H1 (cell line): ENCODE measurements around the gene CHCHD3. TPM values are rescaled to one million over a fixed set of nuclear protein-coding genes. Genes with fewer than 3 reads are reported as not detected.

Experiments used
- CTCF ChIA-PET: fragments of 300-600 bp; sonication (Branson Sonifier 250); formaldehyde crosslinking; loops from one replicate; lab custom pipeline; 2021; ENCODE audit not compliant: partially characterized antibody; lab: Charles Lee
- POLR2A ChIA-PET: fragments of 300-600 bp; sonication (Branson Sonifier 250); formaldehyde crosslinking; loops from one replicate; lab custom pipeline; 2021; ENCODE audit warnings: inconsistent platforms; ENCODE audit not compliant: partially characterized antibody; lab: Charles Lee
- DNase-seq, 2 experiments: peaks; one replicate each; pipeline versions ENCODE4 v3.0.0 to v3.0.0-alpha.2; 2010 to 2022; ENCODE audit warnings: low spot score in 2 of 2, low read depth in 1 of 2, mixed read lengths in 1 of 2
- FAIRE-seq: peaks from 2 replicates; lab custom pipeline; 2011; peaks lifted over from hg19 to GRCh38; lab: Jason Lieb, UNC
- H2AFZ ChIP-seq: 2 replicates; pipeline ENCODE4 v1.8.1; 2012; ENCODE audit warnings: low read length, inconsistent platforms
- H2AK5ac ChIP-seq: 2 replicates; pipeline ENCODE4 v1.6.1; 2013; ENCODE audit warnings: low read depth, low read length
- H2BK120ac ChIP-seq: replicated peaks from 2 replicates; pipeline ENCODE3; 2013; ENCODE audit warnings: low read depth, low read length, inconsistent platforms
- H2BK12ac ChIP-seq: 2 replicates; pipeline ENCODE4 v1.6.1; 2013; ENCODE audit warnings: low read depth, low read length
- H2BK15ac ChIP-seq: 2 replicates; pipeline ENCODE4 v1.6.1; 2013; ENCODE audit warnings: low read length
- H2BK20ac ChIP-seq: 2 replicates; pipeline ENCODE4 v1.6.1; 2013; ENCODE audit warnings: low read length
- H2BK5ac ChIP-seq: 2 replicates; pipeline ENCODE4 v1.6.1; 2013; ENCODE audit warnings: low read depth, low read length
- H3K14ac ChIP-seq: 2 replicates; pipeline ENCODE4 v1.6.1; 2013; ENCODE audit warnings: inconsistent platforms; ENCODE audit not compliant: insufficient read length
- H3K18ac ChIP-seq: 2 replicates; pipeline ENCODE4 v1.6.1; 2013; ENCODE audit warnings: low read length; ENCODE audit errors: extremely low read depth
- H3K23ac ChIP-seq: 2 replicates; pipeline ENCODE4 v1.6.1; 2013; ENCODE audit warnings: inconsistent platforms; ENCODE audit not compliant: insufficient read length
- H3K23me2 ChIP-seq: 2 replicates; pipeline ENCODE4 v1.6.1; 2013; ENCODE audit warnings: low read depth, low read length
- H3K27ac ChIP-seq: 2 replicates; pipeline ENCODE4 v1.6.1; 2011; ENCODE audit warnings: low read depth, low read length, inconsistent platforms
- H3K27me3 ChIP-seq, 4 experiments: replicated peaks in 1 of 4; 1 replicate in 1 of 4; 2 replicates in 3 of 4; pipeline versions ENCODE4 v1.6.1 to v1.8.1; 2011 to 2013; ENCODE audit warnings: low read length in 3 of 4, mild to moderate bottlenecking in 3 of 4, inconsistent platforms in 2 of 4, mixed read lengths in 2 of 4, moderate library complexity in 1 of 4; ENCODE audit not compliant: control insufficient read depth in 3 of 4, insufficient read depth in 3 of 4; ENCODE audit errors: extremely low read depth in 1 of 4
- H3K36me3 ChIP-seq, 4 experiments: 2 replicates each; pipeline versions ENCODE4 v1.6.1 to v1.8.1; 2011 to 2013; ENCODE audit warnings: mild to moderate bottlenecking in 4 of 4, low read length in 3 of 4, moderate library complexity in 2 of 4, control low read depth in 1 of 4, inconsistent platforms in 1 of 4; ENCODE audit not compliant: insufficient read depth in 4 of 4, control insufficient read depth in 2 of 4
- H3K4ac ChIP-seq: replicated peaks from 2 replicates; pipeline ENCODE3; 2013; ENCODE audit warnings: low read length, low read depth, mixed read lengths, inconsistent platforms; ENCODE audit not compliant: insufficient read length
- H3K4me1 ChIP-seq, 4 experiments: replicated peaks in 1 of 4; 1 replicate in 1 of 4; 2 replicates in 3 of 4; pipeline versions ENCODE4 v1.6.1 to v1.8.1; 2011 to 2013; ENCODE audit warnings: low read length in 3 of 4, inconsistent platforms in 2 of 4, mixed read lengths in 1 of 4; ENCODE audit not compliant: insufficient read depth in 4 of 4, control insufficient read depth in 3 of 4
- H3K4me2 ChIP-seq, 2 experiments: 2 replicates each; pipeline versions ENCODE4 v1.6.1 to v1.8.1; 2011 to 2013; ENCODE audit warnings: low read depth in 2 of 2, low read length in 2 of 2, control low read depth in 1 of 2, inconsistent platforms in 1 of 2, mild to moderate bottlenecking in 1 of 2; ENCODE audit not compliant: insufficient read depth in 1 of 2
- H3K4me3 ChIP-seq, 4 experiments: fragments of 200-600, 300-600 bp in 1 of 4; sonication (generic), shearing (Covaris generic), sonication (Bioruptor Twin) in 1 of 4; 2 replicates each; pipeline versions ENCODE4 v1.5.1 to v1.8.1; 2011 to 2016; ENCODE audit warnings: low read length in 4 of 4, low read depth in 3 of 4, control low read depth in 2 of 4, inconsistent platforms in 2 of 4, mild to moderate bottlenecking in 2 of 4, mixed read lengths in 1 of 4, moderate library complexity in 1 of 4; ENCODE audit not compliant: insufficient read depth in 2 of 4; ENCODE audit errors: extremely low read depth in 1 of 4
- H3K56ac ChIP-seq: replicated peaks from 2 replicates; pipeline ENCODE3; 2013; ENCODE audit warnings: low read depth, mild to moderate bottlenecking, mixed read lengths, low read length, inconsistent platforms; ENCODE audit not compliant: insufficient read length
- H3K79me1 ChIP-seq: 2 replicates; pipeline ENCODE4 v1.6.1; 2013; ENCODE audit warnings: low read depth, low read length, control low read depth
- H3K79me2 ChIP-seq, 2 experiments: 2 replicates each; pipeline versions ENCODE4 v1.6.1 to v1.8.1; 2012 to 2013; ENCODE audit warnings: low read length in 2 of 2, mild to moderate bottlenecking in 2 of 2, inconsistent platforms in 1 of 2; ENCODE audit not compliant: insufficient read depth in 2 of 2, control insufficient read depth in 1 of 2
- H3K9ac ChIP-seq, 4 experiments: replicated peaks in 1 of 4; 1 replicate in 1 of 4; 2 replicates in 3 of 4; pipeline versions ENCODE4 v1.6.1 to v1.8.1; 2011 to 2013; ENCODE audit warnings: low read depth in 3 of 4, low read length in 3 of 4, control low read depth in 2 of 4, mild to moderate bottlenecking in 2 of 4, moderate library complexity in 2 of 4, inconsistent platforms in 1 of 4; ENCODE audit errors: extremely low read depth in 1 of 4
- H3K9me3 ChIP-seq, 2 experiments: 2 replicates each; pipeline versions ENCODE4 v1.6.1 to v1.8.1; 2012 to 2013; ENCODE audit warnings: mild to moderate bottlenecking in 2 of 2, moderate library complexity in 2 of 2, control low read depth in 1 of 2, inconsistent platforms in 1 of 2, low read depth in 1 of 2, low read length in 1 of 2, mixed read lengths in 1 of 2; ENCODE audit not compliant: insufficient read depth in 2 of 2
- H4K20me1 ChIP-seq, 2 experiments: replicated peaks in 1 of 2; 2 replicates each; pipeline versions ENCODE3 to v1.8.1; 2011 to 2013; ENCODE audit warnings: inconsistent platforms in 2 of 2, low read length in 2 of 2, mild to moderate bottlenecking in 1 of 2; ENCODE audit not compliant: insufficient read depth in 2 of 2, control insufficient read depth in 1 of 2
- H4K5ac ChIP-seq: 2 replicates; pipeline ENCODE4 v1.6.1; 2013; ENCODE audit warnings: low read length, low read depth, mixed read lengths, inconsistent platforms; ENCODE audit not compliant: insufficient read length
- H4K8ac ChIP-seq: 2 replicates; pipeline ENCODE4 v1.8.0; 2013; ENCODE audit warnings: mild to moderate bottlenecking, moderate library complexity, low read length, inconsistent platforms; ENCODE audit not compliant: insufficient read depth; ENCODE audit errors: extremely low read depth
- H4K91ac ChIP-seq: replicated peaks from 2 replicates; pipeline ENCODE3; 2013; ENCODE audit warnings: low read length, mixed read lengths, inconsistent platforms; ENCODE audit not compliant: insufficient read length
- BACH1 ChIP-seq: IDR thresholded peaks from 2 replicates; pipeline ENCODE4 v1.6.1; 2012; ENCODE audit warnings: low read length, improper control_type of control experiment
- CBX8 ChIP-seq: fragments of 300-800, 300-1000 bp; sonication (generic); IDR thresholded peaks from 2 replicates; pipeline ENCODE4 v1.7.1; 2016; ENCODE audit warnings: low read depth, low read length, borderline replicate concordance
- CHD2 ChIP-seq: IDR thresholded peaks from 2 replicates; pipeline ENCODE4 v1.6.1; 2012; ENCODE audit warnings: low read length, improper control_type of control experiment
- EZH2 ChIP-seq: fragments of 200-600 bp; sonication (generic); IDR thresholded peaks from 2 replicates; pipeline ENCODE4 v1.7.1; 2012; ENCODE audit warnings: low read depth, mild to moderate bottlenecking, moderate library complexity, low read length, inconsistent platforms; ENCODE audit not compliant: severe bottlenecking
- GABPA ChIP-seq: IDR thresholded peaks from 2 replicates; pipeline ENCODE4 v1.6.1; 2011; ENCODE audit warnings: mild to moderate bottlenecking, low read length, moderate library complexity, borderline replicate concordance; ENCODE audit not compliant: insufficient read depth
- GTF2F1 ChIP-seq: IDR thresholded peaks from 2 replicates; pipeline ENCODE4 v1.6.1; 2012; ENCODE audit warnings: low read depth, low read length, improper control_type of control experiment, borderline replicate concordance
- HDAC2 ChIP-seq, 2 experiments: fragments of 300-600 bp in 1 of 2; sonication (generic) in 1 of 2; IDR thresholded peaks; 2 replicates each; pipeline ENCODE4 v1.6.1; 2011 to 2012; ENCODE audit warnings: low read depth in 2 of 2, low read length in 2 of 2, mild to moderate bottlenecking in 2 of 2, moderate library complexity in 2 of 2, borderline replicate concordance in 1 of 2, inconsistent platforms in 1 of 2
- KDM1A ChIP-seq: fragments of 200-600, 300-600 bp; sonication (generic); IDR thresholded peaks from 2 replicates; pipeline ENCODE4 v1.7.1; 2016; ENCODE audit warnings: mild to moderate bottlenecking, low read length, borderline replicate concordance
- MAFK ChIP-seq: IDR thresholded peaks from 2 replicates; pipeline ENCODE4 v1.6.1; 2012; ENCODE audit warnings: low read depth, mild to moderate bottlenecking, improper control_type of control experiment, low read length
- RAD21 ChIP-seq, 2 experiments: IDR thresholded peaks in 1 of 2; conservative IDR thresholded peaks in 1 of 2; 2 replicates each; pipeline ENCODE4 v1.6.1; 2011; ENCODE audit warnings: low read depth in 2 of 2, low read length in 2 of 2, improper control_type of control experiment in 1 of 2, inconsistent platforms in 1 of 2, mild to moderate bottlenecking in 1 of 2, moderate library complexity in 1 of 2
- TBP ChIP-seq: IDR thresholded peaks from 2 replicates; pipeline ENCODE4 v1.6.1; 2011; ENCODE audit warnings: low read depth, low read length, improper control_type of control experiment
- YY1 ChIP-seq: IDR thresholded peaks from 2 replicates; pipeline ENCODE4 v1.6.1; 2011; ENCODE audit warnings: low read depth, mild to moderate bottlenecking, low read length
- WGBS, 2 experiments: shearing (Covaris generic) in 1 of 2; methylation state at CpG; one replicate each; pipeline versions ENCODE4 v1.1.6 to v1.1.7; 2013 to 2015; ENCODE audit warnings: low lambda C conversion rate in 2 of 2, mixed read lengths in 2 of 2, inconsistent platforms in 1 of 2, low coverage in 1 of 2, missing lambda C conversion rate in 1 of 2; ENCODE audit not compliant: insufficient replicate concordance in 2 of 2, insufficient coverage in 1 of 2, insufficient read length in 1 of 2; ENCODE audit errors: extremely low coverage in 1 of 2, missing lambda C conversion rate in 1 of 2; 5-methylcytosine and 5-hydroxymethylcytosine counted together
- polyA plus RNA-seq, 7 experiments: library from polyadenylated mRNA; depleted of rRNA in 3 of 7; stranded (reverse) in 5 of 7; unstranded in 2 of 7; fragments of >200 nt in 5 of 7; fragments of 200-250 nt in 2 of 7; gene quantifications; 1 replicate in 5 of 7; 2 replicates in 1 of 7; 4 replicates in 1 of 7; pipeline versions ENCODE4 v1.2.1 to v1.2.3, GENCODE V29; 2011 to 2013; ENCODE audit warnings: missing spikeins in 2 of 7, mixed read lengths in 2 of 7
- total RNA-seq: library from RNA; stranded (reverse); fragmentation: NEBNext Ultra II Directional; extraction: Animal tissue kit (Norgen Biotek cat#: 25700); gene quantifications from 2 replicates; pipeline ENCODE4 v1.2.1, GENCODE V29; 2021

CHCHD3 gene
- total and polyA plus RNA-seq, 2 of the 8 experiments (the other 6 are each of a cell fraction or from before 2014, with no cell fraction given): 42.9 to 137 TPM

- Histone ChIP-seq H3K4ac (no peak overlapping the region), H3K23me2 (no peaks in the 10 kb centered on the region), H2AK5ac (no peak overlapping the region), H2BK120ac (no peak overlapping the region), H3K18ac (no peak overlapping the region), H2BK15ac (no peak overlapping the region), H3K4me3 (no peak overlapping the region), H3K79me1 (no peaks in the 10 kb centered on the region; the same call in 1 of the 2 replicates), H3K23ac (no peak overlapping the region), H4K91ac (no peak overlapping the region), H3K4me1 (peaks cover 0 to 3% (median under 1%) of the 10 kb centered on the region in 4 experiments; a peak in 1 of 7 replicates), H2AFZ (no peak overlapping the region), H3K27ac (no peak overlapping the region), H3K4me2 (no peak overlapping the region), H2BK12ac (no peak overlapping the region), H4K5ac (no peak overlapping the region), H3K36me3 (no peaks in the 10 kb centered on the region), H4K20me1 (no peaks in the 10 kb centered on the region), H3K56ac (no peak overlapping the region), H3K14ac (no peak overlapping the region), H3K27me3 (no peaks in the 10 kb centered on the region), H2BK20ac (no peak overlapping the region), H3K79me2 (0 out of 4 replicates have a peak, but pooled peaks cover 0 to 8% of the 10 kb centered on the region in 2 experiments), H2BK5ac (no peak overlapping the region), H3K9ac (no peak overlapping the region), H4K8ac (no peak overlapping the region), H3K9me3 (no peaks in the 10 kb centered on the region)
- ChIA-PET POLR2A (interaction anchor here (0.7 kb wide), 1 partner anchor 146 kb away, joined by 4 read pairs; no protein-coding TSS in a partner anchor), CTCF (interaction anchor here (1.1 to 1.7 kb wide), 6 partner anchors 9 to 485 kb away, joined by 3 to 6 read pairs (median 4); no protein-coding TSS in a partner anchor)
- WGBS, 2 experiments: 87% methylated on average over 4 of the region's 4 CpGs; no CpG with 5 or more reads in 1 of the 2 experiments
- no peak for DNase-seq
- no peak for FAIRE-seq
- TF ChIP-seq HDAC2 (IDR thresholded peaks at IDR 0.05; ENCODE audit: borderline replicate concordance in 1 of 2, low read depth in 2 of 2, low read length in 2 of 2) (no peak), EZH2 (no peak), TBP (no peak), KDM1A (no peak), MAFK (no peak), CBX8 (no peak), GABPA (no peak), YY1 (no peak), RAD21 (IDR thresholded peaks at IDR 0.05 in 1 of 2, conservative IDR thresholded peaks at IDR 0.05 in 1 of 2; ENCODE audit: low read depth in 2 of 2, low read length in 2 of 2) (no peak), BACH1 (no peak), GTF2F1 (no peak), CHD2 (no peak)
Observed at GRCh38 chr7:132857703-132858102, 224.2 kb downstream of the CHCHD3 start.
